ENCODE data around the gene DDAH1.

DDAH1 gene

DNA sequence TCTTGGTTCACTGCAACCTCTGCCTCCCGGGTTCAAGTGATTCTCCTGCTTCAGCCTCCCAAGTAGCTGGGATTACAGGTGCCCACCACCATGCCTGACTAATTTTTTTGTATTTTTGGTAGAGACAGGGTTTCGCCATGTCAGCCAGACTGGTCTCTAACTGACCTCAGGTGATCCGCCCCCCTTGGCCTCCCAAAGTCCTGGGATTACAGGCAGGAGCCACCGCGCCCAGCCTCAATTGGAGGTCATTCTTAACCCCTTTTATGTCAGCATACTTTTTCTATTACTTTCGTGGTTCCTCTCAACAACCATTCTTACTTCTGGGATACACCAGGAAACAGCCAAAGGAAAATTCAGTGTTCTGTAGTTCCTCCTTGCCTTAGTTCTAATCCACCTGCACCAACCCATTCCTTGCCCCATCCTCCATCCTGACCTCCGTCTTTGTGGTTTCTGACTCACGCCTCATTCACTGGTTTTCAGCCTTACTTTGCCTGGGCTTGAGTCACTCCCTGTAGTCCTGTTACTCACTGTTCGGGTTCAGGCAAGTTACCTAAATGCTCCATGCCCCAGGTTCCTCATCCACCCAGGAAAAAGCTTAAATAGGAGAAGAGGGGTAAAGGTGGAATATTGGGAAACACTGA lies 175.6 kb downstream of the DDAH1 start:
- DNase-seq (ENCODE audit: low read depth) = peak; percentile 75
- TF ChIP-seq, protein P1, sequence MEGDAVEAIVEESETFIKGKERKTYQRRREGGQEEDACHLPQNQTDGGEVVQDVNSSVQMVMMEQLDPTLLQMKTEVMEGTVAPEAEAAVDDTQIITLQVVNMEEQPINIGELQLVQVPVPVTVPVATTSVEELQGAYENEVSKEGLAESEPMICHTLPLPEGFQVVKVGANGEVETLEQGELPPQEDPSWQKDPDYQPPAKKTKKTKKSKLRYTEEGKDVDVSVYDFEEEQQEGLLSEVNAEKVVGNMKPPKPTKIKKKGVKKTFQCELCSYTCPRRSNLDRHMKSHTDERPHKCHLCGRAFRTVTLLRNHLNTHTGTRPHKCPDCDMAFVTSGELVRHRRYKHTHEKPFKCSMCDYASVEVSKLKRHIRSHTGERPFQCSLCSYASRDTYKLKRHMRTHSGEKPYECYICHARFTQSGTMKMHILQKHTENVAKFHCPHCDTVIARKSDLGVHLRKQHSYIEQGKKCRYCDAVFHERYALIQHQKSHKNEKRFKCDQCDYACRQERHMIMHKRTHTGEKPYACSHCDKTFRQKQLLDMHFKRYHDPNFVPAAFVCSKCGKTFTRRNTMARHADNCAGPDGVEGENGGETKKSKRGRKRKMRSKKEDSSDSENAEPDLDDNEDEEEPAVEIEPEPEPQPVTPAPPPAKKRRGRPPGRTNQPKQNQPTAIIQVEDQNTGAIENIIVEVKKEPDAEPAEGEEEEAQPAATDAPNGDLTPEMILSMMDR (conservative IDR thresholded peaks at IDR 0.05; ENCODE audit: low read depth, low read length) = no peak
- H3K4me3 ChIP-seq (ENCODE audit: low read length) = no peak overlapping the region

DNA sequence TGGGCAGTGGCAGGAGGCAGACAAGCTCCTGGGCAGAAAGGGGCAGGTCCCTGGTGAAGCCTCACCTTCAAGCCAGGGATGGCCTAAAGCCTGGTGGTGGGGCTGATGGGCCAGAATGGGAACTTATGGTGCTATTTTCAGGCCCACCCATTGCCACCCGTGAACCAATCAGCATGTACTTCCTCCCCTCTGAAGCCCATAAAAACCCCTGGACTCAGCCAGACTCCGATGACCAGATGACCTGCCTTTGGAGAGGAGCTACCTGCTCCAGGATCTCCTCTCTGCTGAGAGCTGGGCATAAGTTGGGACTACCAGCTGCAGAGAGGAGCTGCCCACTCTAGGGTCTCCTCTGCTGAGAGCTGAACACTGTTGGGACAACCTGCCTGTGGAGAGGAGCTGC lies 180.8 kb downstream of the DDAH1 start:
- no peak for DNase-seq (ENCODE audit: low read depth)
- no peak overlapping the region for H3K4me3 ChIP-seq (ENCODE audit: low read length)
- TF ChIP-seq, protein P1 (conservative IDR thresholded peaks at IDR 0.05; ENCODE audit: low read depth, low read length) = no peak

DNA sequence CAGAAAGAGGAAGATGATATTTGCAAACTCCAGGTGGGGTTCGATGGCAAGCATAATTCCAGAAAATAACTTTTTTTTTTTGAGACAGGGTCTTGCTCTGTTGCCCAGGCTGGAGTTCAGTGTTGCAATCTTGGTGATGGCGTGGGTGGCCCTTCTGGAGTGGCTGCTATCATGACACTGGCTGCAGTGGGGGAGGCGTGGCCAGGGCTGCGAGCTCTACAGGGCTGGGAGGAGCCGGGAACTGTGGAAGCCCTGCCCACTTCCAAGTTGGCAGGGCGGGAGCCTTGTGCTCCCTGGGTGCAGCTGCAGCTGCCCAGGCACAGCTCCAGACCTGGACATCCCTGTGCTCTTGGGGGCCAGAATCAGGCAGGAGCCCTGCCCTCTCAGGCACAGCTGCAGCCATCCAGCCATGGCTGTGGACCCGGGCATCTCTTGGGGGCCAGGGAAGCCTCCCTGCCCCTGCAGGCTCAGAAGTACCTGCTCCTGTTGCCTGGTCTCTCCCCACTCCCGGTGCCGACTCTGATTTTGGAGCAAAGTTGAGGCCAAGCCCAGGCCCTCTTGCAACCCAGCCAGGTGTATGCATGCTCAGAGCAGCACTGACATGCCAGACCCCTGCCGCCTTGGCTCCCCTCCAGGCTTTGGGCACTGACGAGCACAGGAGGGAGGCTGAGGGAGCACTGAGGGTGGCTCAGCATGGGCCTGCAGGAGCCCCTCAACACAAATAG lies 181.3 kb downstream of the DDAH1 start:
- DNase-seq (ENCODE audit: low read depth) = no peak
- TF ChIP-seq, protein P1 (conservative IDR thresholded peaks at IDR 0.05; ENCODE audit: low read depth, low read length) = no peak
- no peak overlapping the region for H3K4me3 ChIP-seq (ENCODE audit: low read length)

DNA sequence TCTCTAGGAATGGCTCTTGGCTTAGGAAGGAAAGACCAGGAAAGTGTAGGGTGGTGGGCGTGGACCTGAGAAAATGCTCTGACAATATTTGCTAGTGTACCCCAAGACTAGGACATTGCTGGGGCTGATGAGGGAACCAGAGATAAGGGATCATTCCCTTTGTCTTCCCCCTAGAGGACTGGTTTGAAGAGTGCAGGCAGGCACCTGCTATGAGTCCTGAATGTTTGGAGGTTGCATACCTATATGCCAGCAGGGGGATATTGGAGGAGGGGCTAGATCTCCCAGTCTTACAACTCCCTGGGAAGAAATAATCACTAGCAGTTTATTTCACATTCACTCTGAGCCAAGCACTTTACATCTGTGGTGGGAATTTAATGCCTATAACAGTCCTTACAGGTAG lies 182.5 kb downstream of the DDAH1 start:
- no peak for DNase-seq (ENCODE audit: low read depth)
- TF ChIP-seq, protein P1 (conservative IDR thresholded peaks at IDR 0.05; ENCODE audit: low read depth, low read length) = peak; percentile 26
- no peak overlapping the region for H3K4me3 ChIP-seq (ENCODE audit: low read length)

DNA sequence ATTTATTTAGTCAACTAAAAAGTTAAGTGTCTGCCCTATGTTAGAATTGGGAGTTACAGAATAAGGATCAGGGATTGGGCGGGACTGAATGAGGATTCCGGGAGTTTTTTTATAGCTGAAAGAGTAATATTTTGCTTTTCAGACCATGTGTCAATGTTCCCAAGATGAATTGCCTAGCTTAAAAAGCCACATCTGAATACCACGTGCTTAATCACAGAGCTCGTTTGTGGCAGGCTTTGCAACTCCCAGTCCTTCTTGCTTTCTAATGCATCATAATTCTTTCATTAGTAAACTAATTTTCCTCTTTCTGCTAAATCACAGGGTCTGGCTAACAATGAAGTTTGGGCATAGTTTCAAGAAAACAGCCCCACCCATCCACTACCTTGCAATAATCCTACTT lies 184.3 kb downstream of the DDAH1 start:
- no peak for DNase-seq (ENCODE audit: low read depth)
- TF ChIP-seq, protein P1 (conservative IDR thresholded peaks at IDR 0.05; ENCODE audit: low read depth, low read length) = no peak
- H3K4me3 ChIP-seq (ENCODE audit: low read length) = no peak overlapping the region

DNA sequence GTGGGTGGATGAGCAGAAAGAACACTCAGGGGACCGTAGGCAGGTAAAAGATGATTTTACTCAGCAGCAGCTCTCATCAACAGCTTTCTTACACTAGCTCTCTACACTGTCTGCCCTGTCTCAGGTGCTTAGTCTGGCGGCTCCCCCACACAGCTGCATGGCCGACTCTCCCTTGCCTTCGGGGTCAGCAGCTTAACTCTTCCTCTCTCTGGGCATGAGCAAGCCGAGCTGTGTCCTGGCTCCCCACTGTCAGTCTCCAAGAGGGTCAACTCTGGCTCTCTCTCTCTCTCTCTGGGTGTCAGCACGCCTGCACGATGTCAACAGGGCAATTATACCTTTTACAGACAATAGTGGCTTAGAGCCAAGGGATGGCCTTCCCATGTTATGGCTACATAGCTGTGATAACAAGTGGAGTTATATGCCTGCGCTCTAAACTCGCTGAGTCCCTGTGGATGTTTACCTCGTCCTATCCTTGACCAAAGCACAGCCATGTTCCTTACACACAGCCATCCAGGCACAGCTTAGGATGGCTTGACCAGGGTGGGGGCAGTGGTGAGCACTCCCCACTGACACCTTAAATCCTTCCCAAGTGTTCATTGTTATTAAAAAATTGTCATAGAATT lies 185.4 kb downstream of the DDAH1 start:
- H3K4me3 ChIP-seq (ENCODE audit: low read length) = no peak overlapping the region
- no peak for DNase-seq (ENCODE audit: low read depth)
- TF ChIP-seq, protein P1 (conservative IDR thresholded peaks at IDR 0.05; ENCODE audit: low read depth, low read length) = no peak
